ENCODE results near the gene COL23A1. TPM values are rescaled to one million over a fixed set of nuclear protein-coding genes. Genes with fewer than 3 reads are reported as not detected.

Gene COL23A1
- total and polyA plus RNA-seq, 2 of the 13 experiments (the other 11 are each of a cell fraction or from before 2014, with no cell fraction given), result not detected

- TF ChIP-seq ZNF563 (CRISPR knock-in tag; IDR thresholded peaks at IDR 0.05) (no peak), EED (CRISPR knock-in tag; IDR thresholded peaks at IDR 0.05) (no peak), ELF3 (CRISPR knock-in tag; IDR thresholded peaks at IDR 0.05) (no peak), ZNF609 (CRISPR knock-in tag; IDR thresholded peaks at IDR 0.05; ENCODE audit: borderline replicate concordance) (no peak), PITX1 (CRISPR knock-in tag; IDR thresholded peaks at IDR 0.05) (no peak)
Measured at GRCh38 chr5:178392931-178393394, 197.2 kb downstream of the COL23A1 start (continued).

- intact Hi-C loops (cut with micrococcal nuclease; ENCODE audit: unreplicated experiment), result no loop called here
- Histone ChIP-seq H3K9ac (ENCODE audit: insufficient read depth, low read depth, low read length) (no peak overlapping the region), H3K27me3 (ENCODE audit: control insufficient read depth in 1 of 2, insufficient read depth in 2 of 2, low read length in 2 of 2) (peaks cover 4 to 12% of the 10 kb centered on the region in 2 experiments; a peak in 4 of 5 replicates), H3K4me2 (ENCODE audit: low read depth, low read length) (no peak overlapping the region), H3K4me1 (ENCODE audit: insufficient read depth, low read length) (peaks cover 6% of the 10 kb centered on the region), H3K36me3 (replicated peaks in 1 of 2; ENCODE audit: control insufficient read depth in 1 of 2, insufficient read depth in 2 of 2, low read length in 2 of 2) (no peaks in the 10 kb centered on the region), H3K9me3 (ENCODE audit: low read length) (no peaks in the 10 kb centered on the region), H3K4me3 (replicated peaks in 1 of 3; ENCODE audit: insufficient read depth in 1 of 3, low read depth in 2 of 3, low read length in 3 of 3) (no peak overlapping the region), H3K27ac (ENCODE audit: extremely low read length, insufficient read depth, low read length) (no peak overlapping the region), H2AFZ (ENCODE audit: low read length) (no peak overlapping the region), H3K79me2 (ENCODE audit: insufficient read depth, low read length) (no peaks in the 10 kb centered on the region), H4K20me1 (ENCODE audit: insufficient read depth, low read length) (no peaks in the 10 kb centered on the region)
- ATAC-seq (no peak), DNase-seq (ENCODE audit: low spot score) (no peak), FAIRE-seq (no peak)
- POLR2A ChIA-PET, result no interaction called here
- no TSS peak for BruUV-seq (replicated peaks)
- in situ Hi-C loops (cut with HindIII; ENCODE audit: extremely low pct_ligation_motif_present, low pct_unique_long_range_greater_than_20kb), result no loop called here
- WGBS (ENCODE audit: low lambda C conversion rate), result 28% methylated on average over 2 of the region's 7 CpGs
- CTCF ChIA-PET (ENCODE audit: low intra/inter-chr PET ratio, low total read pairs), result no interaction called here
- no peak for TF ChIP-seq ARID5B (CRISPR knock-in tag; IDR thresholded peaks at IDR 0.05)
- no peak for TF ChIP-seq ZFYVE20 (CRISPR knock-in tag; IDR thresholded peaks at IDR 0.05; ENCODE audit: borderline replicate concordance, low read depth)
- TF ChIP-seq ZNF12 (CRISPR knock-in tag; IDR thresholded peaks at IDR 0.05), result no peak
- no peak for TF ChIP-seq TAF15 (IDR thresholded peaks at IDR 0.05; ENCODE audit: low read depth, low read length, poor library complexity, severe bottlenecking)
- TF ChIP-seq EEA1 (CRISPR knock-in tag; IDR thresholded peaks at IDR 0.05; ENCODE audit: borderline replicate concordance), result no peak
- no peak for TF ChIP-seq CBFB (CRISPR knock-in tag; IDR thresholded peaks at IDR 0.05)
- TF ChIP-seq ZNF780A (CRISPR knock-in tag; IDR thresholded peaks at IDR 0.05), result no peak
Measured at GRCh38 chr5:178392386-178392785, 197.8 kb downstream of the COL23A1 start.
